Mesendoderm (in vitro differentiated cells): ENCODE data around the gene CD247.

Source experiments
- DNase-seq: peaks from one replicate; pipeline ENCODE4 v3.0.0; 2013
- H2AK5ac ChIP-seq: 2 replicates; pipeline ENCODE4 v1.6.1; 2013; ENCODE audit warnings: low read length, inconsistent platforms
- H2BK120ac ChIP-seq: 2 replicates; pipeline ENCODE4 v1.6.1; 2013; ENCODE audit warnings: low read depth, mild to moderate bottlenecking, low read length, moderate library complexity, mixed read lengths
- H2BK15ac ChIP-seq: replicated peaks from 2 replicates; pipeline ENCODE4 v1.6.1; 2013; ENCODE audit warnings: low read depth, mild to moderate bottlenecking, moderate library complexity
- H2BK5ac ChIP-seq: 2 replicates; pipeline ENCODE4 v1.6.1; 2013; ENCODE audit warnings: low read length, inconsistent platforms
- H3K18ac ChIP-seq: 2 replicates; pipeline ENCODE4 v1.6.1; 2013; ENCODE audit warnings: mild to moderate bottlenecking, low read length, mixed read lengths
- H3K23ac ChIP-seq: one replicate; pipeline ENCODE4 v1.6.1; 2013; ENCODE audit warnings: low read length
- H3K27ac ChIP-seq: 2 replicates; pipeline ENCODE4 v1.5.1; 2013; ENCODE audit warnings: low read depth, mild to moderate bottlenecking, inconsistent platforms, low read length, moderate library complexity
- H3K27me3 ChIP-seq: 2 replicates; pipeline ENCODE4 v1.6.1; 2013; ENCODE audit warnings: low read length, control low read depth, mild to moderate bottlenecking, inconsistent platforms; ENCODE audit not compliant: insufficient read depth, poor library complexity
- H3K36me3 ChIP-seq: 2 replicates; pipeline ENCODE4 v1.6.1; 2013; ENCODE audit warnings: low read length, inconsistent platforms; ENCODE audit not compliant: control insufficient read depth, insufficient read depth
- H3K4ac ChIP-seq: one replicate; pipeline ENCODE4 v1.6.1; 2013; ENCODE audit warnings: low read depth, mild to moderate bottlenecking, low read length, moderate library complexity
- H3K4me1 ChIP-seq: 2 replicates; pipeline ENCODE4 v1.6.1; 2013; ENCODE audit warnings: low read depth, low read length, inconsistent platforms; ENCODE audit not compliant: control insufficient read depth
- H3K4me2 ChIP-seq: 2 replicates; pipeline ENCODE4 v1.6.1; 2013; ENCODE audit warnings: low read length
- H3K4me3 ChIP-seq: 2 replicates; pipeline ENCODE4 v1.5.1; 2013; ENCODE audit warnings: mild to moderate bottlenecking, low read length
- H3K56ac ChIP-seq: one replicate; pipeline ENCODE4 v1.6.1; 2013; ENCODE audit warnings: low read length
- H3K79me1 ChIP-seq: 2 replicates; pipeline ENCODE4 v1.6.1; 2013; ENCODE audit warnings: low read length, inconsistent platforms
- H3K79me2 ChIP-seq: 2 replicates; pipeline ENCODE4 v1.6.1; 2013; ENCODE audit warnings: mild to moderate bottlenecking, low read length; ENCODE audit not compliant: control insufficient read depth, insufficient read depth
- H3K9ac ChIP-seq: 2 replicates; pipeline ENCODE4 v1.6.1; 2013; ENCODE audit warnings: low read length, inconsistent platforms
- H4K5ac ChIP-seq: one replicate; pipeline ENCODE4 v1.6.1; 2013; ENCODE audit warnings: low read length
- H4K8ac ChIP-seq: one replicate; pipeline ENCODE4 v1.6.1; 2013; ENCODE audit warnings: low read depth, mild to moderate bottlenecking, control low read depth, low read length, moderate library complexity
- WGBS: extraction: QIAGEN DNeasy Blood & Tissue Kit; methylation state at CpG from one replicate; pipeline ENCODE4 v1.1.7; 2013; ENCODE audit warnings: low lambda C conversion rate, missing lambda C conversion rate; ENCODE audit not compliant: insufficient coverage; ENCODE audit errors: extremely low coverage; 5-methylcytosine and 5-hydroxymethylcytosine counted together

Gene CD247

DNA sequence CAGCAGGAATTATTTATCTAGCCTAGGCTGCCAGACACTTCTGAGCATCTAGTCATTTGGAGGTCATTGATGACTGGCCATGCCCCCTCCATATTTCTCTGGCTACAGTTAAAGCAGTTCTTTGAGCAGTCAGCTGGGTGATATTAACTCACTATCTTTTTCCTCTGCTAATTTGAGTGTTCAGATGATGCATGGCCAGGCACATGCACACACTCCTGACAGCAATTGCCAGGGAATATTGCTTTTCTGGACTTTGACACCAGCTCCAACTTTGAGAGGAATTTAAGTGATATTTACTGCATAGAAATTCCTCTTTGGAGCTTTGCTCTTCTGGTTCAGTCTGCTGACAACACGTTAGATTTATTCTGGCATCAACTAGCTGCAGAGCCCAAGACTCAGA is 52.6 kb downstream of the CD247 start:
- no peaks in the 10 kb centered on the region for H3K79me2 ChIP-seq
- H3K4me1 ChIP-seq = no peaks in the 10 kb centered on the region
- no peak overlapping the region for H2AK5ac ChIP-seq
- H3K23ac ChIP-seq = no peak overlapping the region
- H2BK15ac ChIP-seq = no peak overlapping the region
- DNase-seq = no peak
- no peak overlapping the region for H2BK5ac ChIP-seq
- H3K27ac ChIP-seq = no peak overlapping the region
- no peaks in the 10 kb centered on the region for H3K27me3 ChIP-seq
- H3K4me3 ChIP-seq = no peak overlapping the region
- no CpG with 5 or more reads among the region's 1 CpG for WGBS
- no peak overlapping the region for H3K4ac ChIP-seq
- no peaks in the 10 kb centered on the region for H3K79me1 ChIP-seq
- H4K5ac ChIP-seq = no peak overlapping the region
- peak overlapping the region; percentile 39 for H4K8ac ChIP-seq
- no peak overlapping the region for H3K18ac ChIP-seq
- H3K9ac ChIP-seq = no peak overlapping the region
- H3K4me2 ChIP-seq = no peak overlapping the region
- no peak overlapping the region for H2BK120ac ChIP-seq
- no peak overlapping the region for H3K56ac ChIP-seq
- no peaks in the 10 kb centered on the region for H3K36me3 ChIP-seq

DNA sequence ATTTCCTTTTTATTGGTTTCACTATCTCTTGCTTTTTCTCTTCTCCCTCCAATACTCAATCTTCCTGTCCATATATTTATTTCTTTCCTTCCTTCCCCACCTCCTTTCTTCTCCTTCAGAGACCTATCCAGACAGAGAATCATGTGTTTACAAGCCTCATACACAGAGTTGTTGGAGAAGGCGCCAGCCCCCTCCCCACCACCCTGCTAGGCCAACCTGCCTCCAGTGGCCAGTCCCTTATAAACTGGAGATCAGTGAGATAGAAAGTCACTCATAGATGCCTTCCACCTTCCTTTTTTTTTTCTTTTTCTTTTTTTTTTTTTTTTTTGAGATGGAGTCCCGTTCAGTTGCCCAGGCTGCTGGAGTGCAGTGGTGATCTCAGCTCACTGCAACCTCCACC is 53.3 kb downstream of the CD247 start:
- Histone ChIP-seq H2BK120ac (no peak overlapping the region), H3K18ac (no peak overlapping the region), H3K56ac (no peak overlapping the region), H3K4me2 (no peak overlapping the region), H2AK5ac (no peak overlapping the region), H3K4me1 (no peaks in the 10 kb centered on the region), H4K5ac (no peak overlapping the region), H3K79me2 (no peaks in the 10 kb centered on the region), H3K9ac (no peak overlapping the region), H3K36me3 (no peaks in the 10 kb centered on the region), H2BK5ac (no peak overlapping the region), H3K27me3 (no peaks in the 10 kb centered on the region), H3K23ac (no peak overlapping the region), H4K8ac (no peak overlapping the region), H3K79me1 (no peaks in the 10 kb centered on the region), H3K4ac (no peak overlapping the region), H3K4me3 (no peak overlapping the region), H3K27ac (no peak overlapping the region), H2BK15ac (no peak overlapping the region)
- WGBS = no CpG with 5 or more reads among the region's 2 CpGs
- no peak for DNase-seq

DNA sequence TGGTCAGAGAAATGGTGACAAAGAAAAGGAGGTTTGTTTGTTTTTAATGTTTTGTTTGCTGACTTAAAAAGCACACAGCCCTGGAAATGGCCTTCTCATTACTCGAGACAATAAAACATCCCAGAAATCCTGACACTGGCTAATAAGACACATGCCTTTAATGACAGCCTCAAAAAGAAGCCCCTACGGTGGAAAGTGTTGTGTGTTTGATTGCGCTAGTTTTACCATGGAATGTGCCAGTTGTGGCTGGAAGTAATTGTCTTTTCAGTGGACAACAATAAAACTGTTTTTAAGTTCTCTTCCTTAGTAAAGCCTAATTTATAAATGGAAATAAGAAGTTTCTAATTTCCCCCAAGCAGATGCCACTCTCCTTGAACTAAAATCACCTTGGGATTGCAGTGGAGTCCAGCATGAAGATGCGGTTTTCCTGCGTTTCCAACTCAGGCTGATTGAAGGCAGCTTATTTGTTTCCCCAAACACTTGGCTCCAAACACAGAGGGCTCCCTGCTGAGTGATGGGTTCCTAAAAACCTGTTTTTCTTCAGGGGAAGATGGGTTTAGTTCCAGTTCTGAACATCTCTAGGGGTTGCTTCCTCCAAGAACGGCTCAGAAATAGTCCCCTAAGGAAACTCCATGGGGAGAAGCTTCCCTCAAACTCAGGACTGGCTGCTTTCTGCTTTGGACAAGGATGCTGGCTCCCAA is 54.3 kb downstream of the CD247 start:
- Histone ChIP-seq H3K4ac (no peak overlapping the region), H3K79me2 (no peaks in the 10 kb centered on the region), H3K23ac (no peak overlapping the region), H3K4me1 (no peaks in the 10 kb centered on the region), H3K4me3 (no peak overlapping the region), H3K4me2 (no peak overlapping the region), H3K27ac (no peak overlapping the region), H3K27me3 (no peaks in the 10 kb centered on the region), H3K79me1 (no peaks in the 10 kb centered on the region), H2BK15ac (no peak overlapping the region), H4K8ac (no peak overlapping the region), H3K36me3 (no peaks in the 10 kb centered on the region), H3K56ac (no peak overlapping the region), H2BK5ac (no peak overlapping the region), H2BK120ac (no peak overlapping the region), H4K5ac (no peak overlapping the region), H3K18ac (no peak overlapping the region), H2AK5ac (no peak overlapping the region), H3K9ac (no peak overlapping the region)
- DNase-seq = no peak
- WGBS = no CpG with 5 or more reads among the region's 6 CpGs

DNA sequence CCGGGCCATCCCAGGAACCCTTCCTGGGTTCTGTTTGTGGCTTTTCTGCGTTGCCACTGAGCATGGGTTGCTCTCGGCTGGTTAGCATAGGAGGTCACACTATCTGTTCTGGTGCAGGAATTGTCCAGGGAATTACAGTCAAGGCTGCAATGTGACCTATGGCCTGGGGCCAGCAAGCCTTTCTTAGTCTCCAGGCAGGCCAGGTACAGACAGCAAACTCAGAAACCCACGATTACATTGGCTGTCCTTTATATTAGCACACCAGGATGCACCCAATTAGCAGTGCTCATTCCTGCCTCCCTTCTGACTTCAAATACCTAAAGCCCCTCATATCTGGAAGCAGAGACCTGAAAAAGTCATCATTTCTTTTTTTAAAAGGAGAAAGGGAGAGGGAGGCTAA is 55.2 kb downstream of the CD247 start:
- H2BK120ac ChIP-seq = no peak overlapping the region
- no peak overlapping the region for H3K23ac ChIP-seq
- H2BK15ac ChIP-seq = no peak overlapping the region
- H3K18ac ChIP-seq = no peak overlapping the region
- H3K4ac ChIP-seq = no peak overlapping the region
- H3K4me1 ChIP-seq = no peaks in the 10 kb centered on the region
- H3K4me3 ChIP-seq = no peak overlapping the region
- no peak overlapping the region for H4K8ac ChIP-seq
- H3K79me2 ChIP-seq = no peaks in the 10 kb centered on the region
- no peak overlapping the region for H3K27ac ChIP-seq
- H3K9ac ChIP-seq = no peak overlapping the region
- DNase-seq = no peak
- WGBS = no CpG with 5 or more reads among the region's 4 CpGs
- H3K36me3 ChIP-seq = no peaks in the 10 kb centered on the region
- no peak overlapping the region for H2BK5ac ChIP-seq
- H3K27me3 ChIP-seq = no peaks in the 10 kb centered on the region
- H3K4me2 ChIP-seq = no peak overlapping the region
- H3K56ac ChIP-seq = no peak overlapping the region
- H3K79me1 ChIP-seq = no peaks in the 10 kb centered on the region
- no peak overlapping the region for H4K5ac ChIP-seq
- no peak overlapping the region for H2AK5ac ChIP-seq

DNA sequence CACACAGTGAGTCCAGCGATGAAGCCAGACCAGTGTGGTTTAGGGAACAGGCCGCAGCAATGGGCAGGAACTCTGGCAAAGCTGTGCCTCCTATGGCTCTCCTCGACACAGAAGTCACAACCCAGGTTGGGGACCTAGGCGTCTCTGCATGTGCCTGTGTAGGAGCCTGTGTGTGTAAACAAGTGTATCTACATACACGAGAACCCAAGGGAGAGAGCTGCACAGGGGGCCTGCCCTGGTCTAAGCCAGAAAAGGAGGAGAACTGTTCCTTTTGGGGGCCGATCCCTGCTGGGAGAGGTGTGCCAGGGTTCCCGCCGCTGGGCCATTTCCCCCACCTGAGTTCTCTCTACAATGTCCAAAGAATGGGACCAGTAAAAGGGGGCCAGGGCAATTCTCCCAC is 56.0 kb downstream of the CD247 start:
- WGBS = no CpG with 5 or more reads among the region's 8 CpGs
- Histone ChIP-seq H3K79me2 (no peaks in the 10 kb centered on the region), H3K4me1 (no peaks in the 10 kb centered on the region), H3K4ac (no peak overlapping the region), H3K9ac (no peak overlapping the region), H2BK5ac (no peak overlapping the region), H3K4me2 (no peak overlapping the region), H3K27me3 (no peaks in the 10 kb centered on the region), H2AK5ac (no peak overlapping the region), H2BK15ac (no peak overlapping the region), H3K79me1 (no peaks in the 10 kb centered on the region), H2BK120ac (no peak overlapping the region), H3K23ac (no peak overlapping the region), H3K27ac (no peak overlapping the region), H3K36me3 (no peaks in the 10 kb centered on the region), H3K18ac (no peak overlapping the region), H3K4me3 (no peak overlapping the region), H4K5ac (no peak overlapping the region), H4K8ac (no peak overlapping the region), H3K56ac (no peak overlapping the region)
- no peak for DNase-seq

DNA sequence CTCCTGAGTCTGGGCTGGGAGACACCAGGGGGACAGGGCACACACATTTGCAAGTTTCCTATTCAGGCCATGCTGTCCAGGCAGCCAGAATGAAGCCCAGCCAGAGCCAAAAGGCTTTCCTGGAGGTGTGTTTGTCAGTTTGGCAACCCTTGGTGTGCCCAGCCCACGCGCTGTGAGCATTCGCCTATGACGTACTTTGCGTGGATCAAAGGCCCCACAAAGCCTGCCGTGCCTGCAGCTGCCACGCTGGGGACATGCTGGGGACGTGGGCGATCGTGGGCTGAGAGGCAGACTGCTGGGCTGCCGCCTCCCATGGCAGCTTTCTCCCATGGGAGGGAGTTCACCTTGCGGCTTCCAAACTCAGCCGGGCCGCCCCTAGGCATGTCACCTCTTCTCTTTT is 57.5 kb downstream of the CD247 start:
- H3K9ac ChIP-seq = no peak overlapping the region
- no peak overlapping the region for H2BK5ac ChIP-seq
- H3K79me1 ChIP-seq = no peaks in the 10 kb centered on the region
- H4K5ac ChIP-seq = no peak overlapping the region
- no peak overlapping the region for H3K23ac ChIP-seq
- no CpG with 5 or more reads among the region's 14 CpGs for WGBS
- H3K4me2 ChIP-seq = no peak overlapping the region
- no peak for DNase-seq
- no peak overlapping the region for H3K4ac ChIP-seq
- H3K27me3 ChIP-seq = no peaks in the 10 kb centered on the region
- H3K36me3 ChIP-seq = no peaks in the 10 kb centered on the region
- H2BK15ac ChIP-seq = no peak overlapping the region
- no peak overlapping the region for H4K8ac ChIP-seq
- H2BK120ac ChIP-seq = no peak overlapping the region
- H3K79me2 ChIP-seq = no peaks in the 10 kb centered on the region
- no peak overlapping the region for H3K18ac ChIP-seq
- H3K4me1 ChIP-seq = no peaks in the 10 kb centered on the region
- H2AK5ac ChIP-seq = no peak overlapping the region
- no peak overlapping the region for H3K56ac ChIP-seq
- H3K27ac ChIP-seq = no peak overlapping the region
- no peak overlapping the region for H3K4me3 ChIP-seq
